D721Med (cell line): ENCODE data around the gene FXYD2.

Source experiments
- DNase-seq: peaks from one replicate; pipeline ENCODE4 v3.0.0; 2011; ENCODE audit warnings: low spot score; ENCODE audit not compliant: insufficient read length
- FAIRE-seq: peaks from 2 replicates; lab custom pipeline; 2011; peaks lifted over from hg19 to GRCh38; lab: Jason Lieb, UNC
- TF ChIP-seq, protein P1 (sequence below): IDR thresholded peaks from 2 replicates; pipeline ENCODE4 v1.5.1; 2012; ENCODE audit warnings: mild to moderate bottlenecking, control low read depth; ENCODE audit not compliant: insufficient read depth; ENCODE audit errors: missing control alignments

The FXYD2 gene

GRCh38 chr11:117790279-117790678 lies 34.3 kb downstream of the FXYD2 start:
- TF ChIP-seq, protein P1, sequence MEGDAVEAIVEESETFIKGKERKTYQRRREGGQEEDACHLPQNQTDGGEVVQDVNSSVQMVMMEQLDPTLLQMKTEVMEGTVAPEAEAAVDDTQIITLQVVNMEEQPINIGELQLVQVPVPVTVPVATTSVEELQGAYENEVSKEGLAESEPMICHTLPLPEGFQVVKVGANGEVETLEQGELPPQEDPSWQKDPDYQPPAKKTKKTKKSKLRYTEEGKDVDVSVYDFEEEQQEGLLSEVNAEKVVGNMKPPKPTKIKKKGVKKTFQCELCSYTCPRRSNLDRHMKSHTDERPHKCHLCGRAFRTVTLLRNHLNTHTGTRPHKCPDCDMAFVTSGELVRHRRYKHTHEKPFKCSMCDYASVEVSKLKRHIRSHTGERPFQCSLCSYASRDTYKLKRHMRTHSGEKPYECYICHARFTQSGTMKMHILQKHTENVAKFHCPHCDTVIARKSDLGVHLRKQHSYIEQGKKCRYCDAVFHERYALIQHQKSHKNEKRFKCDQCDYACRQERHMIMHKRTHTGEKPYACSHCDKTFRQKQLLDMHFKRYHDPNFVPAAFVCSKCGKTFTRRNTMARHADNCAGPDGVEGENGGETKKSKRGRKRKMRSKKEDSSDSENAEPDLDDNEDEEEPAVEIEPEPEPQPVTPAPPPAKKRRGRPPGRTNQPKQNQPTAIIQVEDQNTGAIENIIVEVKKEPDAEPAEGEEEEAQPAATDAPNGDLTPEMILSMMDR: no peak

DNA sequence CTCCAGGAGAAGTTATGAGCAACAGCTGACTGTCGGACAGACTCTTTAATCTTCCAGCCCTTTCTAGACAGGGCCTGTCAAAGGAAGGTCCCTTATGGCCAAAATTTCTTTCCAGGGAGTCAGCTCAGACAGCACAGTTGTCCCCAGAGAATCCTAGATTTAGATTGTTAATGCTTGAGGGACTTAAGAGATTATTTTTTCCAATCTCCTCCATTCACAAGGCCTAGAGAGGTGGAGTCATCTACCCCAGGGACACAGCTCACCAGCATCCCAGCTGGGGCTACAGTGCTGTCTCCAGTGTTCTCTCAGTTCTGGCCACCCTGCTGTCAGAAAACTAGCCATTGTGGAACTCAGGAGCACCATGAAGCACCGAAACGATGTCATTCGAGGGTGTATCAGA lies 35.3 kb downstream of the FXYD2 start:
- TF ChIP-seq, protein P1: no peak
- DNase-seq: peak; percentile 58
- peak; percentile 98 for FAIRE-seq

More at GRCh38 chr11:117790279-117790678, 34.3 kb downstream of the FXYD2 start:
- DNase-seq (no peak), FAIRE-seq (peak; percentile 84)

GRCh38 chr11:117786135-117786870 lies 38.2 kb downstream of the FXYD2 start:
- TF ChIP-seq, protein P1: no peak
- FAIRE-seq (no peak), DNase-seq (no peak)

DNA sequence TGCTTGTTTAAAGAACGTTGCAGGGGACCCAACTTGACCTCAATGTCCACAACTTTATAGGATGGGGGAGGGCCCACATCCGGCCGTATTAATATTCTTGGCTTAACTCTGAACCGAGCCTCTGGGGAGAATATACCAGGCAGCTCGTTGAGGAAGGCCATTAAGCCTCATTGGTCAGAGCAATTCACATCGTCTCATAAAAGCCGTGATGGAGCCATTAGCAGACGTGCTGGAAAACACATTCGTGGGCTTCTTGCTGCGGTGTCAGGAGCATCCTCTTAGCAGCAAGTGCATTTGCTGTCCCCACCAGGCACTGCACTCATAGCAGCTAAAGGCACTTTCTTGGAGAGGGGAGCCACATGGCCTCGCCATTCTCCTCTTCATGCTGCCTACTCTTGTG lies 42.4 kb downstream of the FXYD2 start:
- TF ChIP-seq, protein P1: no peak
- no peak for DNase-seq
- no peak for FAIRE-seq

DNA sequence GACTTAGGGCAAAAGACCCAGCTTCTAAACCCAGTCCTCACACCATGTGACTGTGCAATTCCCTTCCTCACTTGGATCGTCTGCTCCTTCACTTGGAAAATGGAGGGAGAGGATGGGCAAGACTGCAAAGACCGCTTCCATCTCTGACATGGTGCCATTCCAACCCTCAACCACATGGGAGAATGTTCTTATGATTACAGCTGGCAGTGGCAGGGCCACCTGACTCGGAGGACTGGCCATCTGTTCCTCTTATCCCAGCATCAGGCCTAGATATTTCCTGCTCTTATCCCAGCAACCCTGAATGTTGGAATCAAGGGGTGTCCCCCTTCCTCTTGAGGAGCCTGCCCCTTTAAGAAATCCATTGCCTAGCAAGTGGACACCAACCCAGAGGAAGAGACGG lies 42.9 kb downstream of the FXYD2 start:
- peak; percentile 35 for FAIRE-seq
- DNase-seq: no peak
- TF ChIP-seq, protein P1: no peak

DNA sequence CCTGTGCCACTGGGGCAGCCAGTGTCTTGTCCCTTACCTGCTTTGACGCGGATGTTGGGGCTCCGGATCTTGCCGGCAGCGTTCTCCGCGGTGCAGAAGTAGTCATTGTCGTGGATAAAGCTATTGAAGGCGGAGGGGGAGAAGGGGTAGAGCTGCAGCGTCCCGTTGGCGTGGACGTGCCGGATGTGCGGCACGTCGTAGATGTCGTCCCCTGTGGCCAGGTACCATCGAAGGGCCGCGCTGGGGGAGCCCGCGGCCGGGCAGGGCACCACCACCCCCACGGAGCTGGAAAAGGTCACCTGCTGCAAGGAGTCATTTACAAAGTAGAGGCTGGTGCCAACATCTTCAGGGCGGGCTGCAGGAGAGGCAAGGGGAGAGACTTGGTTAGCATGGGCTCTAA lies 44.1 kb downstream of the FXYD2 start:
- FAIRE-seq (no peak), DNase-seq (no peak)
- TF ChIP-seq, protein P1: no peak

- TF ChIP-seq, protein P1: no peak
- DNase-seq (no peak), FAIRE-seq (no peak)
Observed at GRCh38 chr11:117774553-117774952, 50.0 kb downstream of the FXYD2 start.
